Left hindlimb (tissue), 1 donor: ENCODE measurements around the gene DDX60.
"Not testable (repeated sequence)": the region's sequence is repeated elsewhere in the genome, so short reads cannot be mapped to it uniquely, and the experiment has no call there.

Source experiments
- DNase-seq: peaks from one replicate; pipeline ENCODE4 v3.0.0-alpha.2; 2018

The DDX60 gene

DNA sequence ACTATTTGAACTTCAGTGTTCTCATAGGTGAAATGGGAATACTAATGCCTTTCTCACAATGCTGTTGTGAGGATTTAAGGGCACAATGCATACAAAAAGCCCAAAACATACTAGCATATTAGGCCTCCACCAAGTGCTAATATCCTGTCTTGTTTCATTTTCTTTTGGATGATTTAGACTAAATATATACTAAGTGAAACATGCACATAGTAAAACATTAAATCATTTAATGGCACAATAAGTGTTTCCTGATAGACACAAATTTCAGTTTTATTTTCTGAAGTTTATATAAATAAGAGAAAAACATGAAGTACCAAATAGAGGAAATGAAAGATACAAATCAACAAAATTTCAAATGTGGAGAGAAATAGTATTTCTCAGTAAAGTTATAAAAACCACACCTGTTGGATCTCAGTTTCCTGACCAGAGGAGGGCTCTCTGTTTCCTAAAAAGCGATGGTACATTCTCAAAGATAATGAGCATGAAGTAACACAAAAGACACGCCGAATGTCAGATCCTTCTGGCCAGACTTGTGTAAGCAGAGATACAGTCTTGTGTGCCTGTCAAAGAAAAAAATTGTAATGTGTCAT lies 25.1 kb downstream of the DDX60 start:
- no peak for DNase-seq

DNA sequence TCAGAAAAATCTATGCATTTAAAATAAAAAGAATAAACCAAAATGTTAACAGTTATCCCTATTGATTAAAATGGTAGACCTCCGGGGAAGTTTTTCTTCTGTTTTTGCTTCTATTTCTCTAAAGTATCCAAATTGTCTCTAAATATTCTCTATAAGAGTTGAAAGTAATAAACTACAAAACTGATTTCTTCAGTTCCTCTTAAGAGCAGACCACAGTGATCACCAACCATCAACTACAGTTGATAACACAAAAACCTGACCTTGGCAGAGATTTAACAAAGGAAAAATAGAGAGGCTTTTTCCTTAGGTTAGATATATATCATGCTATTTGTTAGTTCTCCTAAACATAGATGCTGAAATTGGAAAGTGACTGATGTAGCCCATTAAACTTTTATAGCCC lies 27.3 kb downstream of the DDX60 start:
- no peak for DNase-seq

DNA sequence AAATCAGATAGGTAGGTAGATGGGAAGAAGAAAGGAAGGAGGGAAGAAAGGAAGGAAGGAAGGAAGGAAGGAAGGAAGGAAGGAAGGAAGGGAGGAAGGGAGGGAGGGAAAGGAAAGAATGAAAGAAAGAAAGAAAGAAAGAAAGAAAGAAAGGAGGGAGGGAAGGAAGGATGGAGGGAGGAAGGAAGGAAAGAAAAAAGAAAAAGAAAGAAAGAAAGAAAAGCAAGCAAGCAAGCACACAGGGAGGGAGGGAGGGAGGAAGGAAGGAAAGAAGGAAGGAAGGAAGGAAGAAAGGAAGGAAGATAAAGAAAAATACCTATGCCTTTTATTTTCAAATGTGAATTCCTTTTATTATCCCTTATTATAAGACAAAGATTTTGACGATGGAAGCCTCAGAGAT lies 32.7 kb downstream of the DDX60 start:
- DNase-seq, result not testable (repeated sequence)

DNA sequence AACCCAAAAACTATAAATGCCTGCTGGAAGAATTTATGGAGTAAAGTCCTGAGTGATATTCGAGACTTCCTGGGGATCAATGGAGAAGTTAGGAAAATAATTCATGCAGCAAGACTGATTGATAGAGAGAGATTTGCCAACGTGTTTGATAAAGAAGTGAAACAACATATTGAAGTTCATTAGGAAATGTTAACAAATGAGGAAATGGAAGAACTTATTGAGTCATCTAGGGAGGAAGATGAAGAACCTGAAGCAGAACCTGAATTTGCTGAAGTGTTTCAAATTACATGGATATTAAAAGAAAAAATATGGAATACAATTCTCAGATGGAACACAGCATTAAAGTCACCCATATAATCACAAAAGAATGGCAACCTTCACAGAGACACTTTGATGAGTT lies 39.0 kb downstream of the DDX60 start:
- no peak for DNase-seq

DNA sequence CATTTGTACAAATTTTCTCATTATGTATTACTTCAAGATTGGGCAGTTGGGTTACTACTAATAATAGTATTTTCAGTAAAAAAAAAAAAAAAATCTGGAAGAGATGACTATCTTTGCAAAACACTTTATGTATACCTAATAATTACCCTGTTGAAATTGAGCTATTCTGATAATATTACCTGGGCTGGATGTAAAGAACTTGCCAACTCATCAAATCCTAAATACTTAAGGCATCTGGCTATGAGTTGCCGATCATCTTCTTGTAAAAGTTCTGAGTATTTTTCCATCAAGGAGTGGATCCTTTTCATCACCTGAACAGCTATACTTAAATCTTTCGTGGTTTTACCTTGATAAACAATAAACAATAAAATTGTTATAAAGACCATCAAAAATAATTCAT lies 42.7 kb downstream of the DDX60 start:
- no peak for DNase-seq

DNA sequence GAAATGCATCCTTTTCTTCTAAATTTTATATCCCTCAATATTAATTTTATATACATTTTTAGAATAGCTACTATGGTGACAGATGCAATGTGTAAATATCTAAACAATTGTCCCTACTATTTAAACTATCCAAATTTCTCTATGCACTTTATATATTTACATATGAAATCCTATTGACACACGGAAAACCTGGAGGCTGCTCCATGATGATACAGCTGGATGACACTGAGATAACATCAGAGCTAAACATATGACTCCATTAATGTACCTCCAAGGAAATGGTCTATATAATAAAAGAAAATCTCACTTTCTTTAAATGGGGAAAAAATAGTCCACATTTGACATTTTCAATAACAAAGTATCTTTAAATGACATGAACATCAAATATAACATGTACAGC lies 43.7 kb downstream of the DDX60 start:
- DNase-seq, result no peak

DNA sequence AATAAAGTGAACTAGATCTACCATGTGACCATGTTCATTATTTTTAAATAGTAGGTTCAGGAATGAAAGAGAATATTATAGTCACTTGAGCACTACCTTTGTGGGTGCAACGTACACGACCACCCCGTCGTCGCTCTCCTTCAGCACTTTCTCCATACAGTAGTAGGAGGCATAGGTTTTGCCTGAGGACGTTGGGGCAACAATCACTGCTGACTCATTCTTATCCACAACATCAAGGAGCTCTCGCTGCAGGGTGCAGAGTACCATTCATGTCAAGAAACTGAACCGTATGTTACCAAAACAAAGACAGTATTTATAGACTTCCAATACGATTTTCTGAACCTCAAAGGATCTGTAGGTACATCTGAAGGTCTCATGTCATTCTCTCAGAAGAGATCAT lies 44.7 kb downstream of the DDX60 start:
- no peak for DNase-seq

DNA sequence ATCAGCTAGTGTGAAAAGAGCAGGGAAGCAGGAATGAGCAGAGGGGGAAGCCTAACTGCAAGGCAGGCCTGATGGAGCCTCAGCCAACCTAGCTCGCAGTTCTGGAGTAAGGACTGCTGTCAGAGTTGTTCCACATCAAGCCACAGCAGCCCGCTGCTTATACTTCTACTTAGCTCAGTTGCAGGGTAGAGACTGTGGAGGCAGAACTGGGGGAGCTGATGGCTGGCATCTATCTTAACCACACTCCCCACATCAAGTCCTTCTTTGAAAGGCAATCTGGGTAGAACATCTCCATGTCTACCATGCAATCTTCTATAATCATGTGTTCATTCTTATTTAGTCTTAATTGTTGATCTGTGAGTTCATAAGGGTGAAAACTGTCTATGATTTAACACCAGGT lies 46.1 kb downstream of the DDX60 start:
- DNase-seq, result no peak

DNA sequence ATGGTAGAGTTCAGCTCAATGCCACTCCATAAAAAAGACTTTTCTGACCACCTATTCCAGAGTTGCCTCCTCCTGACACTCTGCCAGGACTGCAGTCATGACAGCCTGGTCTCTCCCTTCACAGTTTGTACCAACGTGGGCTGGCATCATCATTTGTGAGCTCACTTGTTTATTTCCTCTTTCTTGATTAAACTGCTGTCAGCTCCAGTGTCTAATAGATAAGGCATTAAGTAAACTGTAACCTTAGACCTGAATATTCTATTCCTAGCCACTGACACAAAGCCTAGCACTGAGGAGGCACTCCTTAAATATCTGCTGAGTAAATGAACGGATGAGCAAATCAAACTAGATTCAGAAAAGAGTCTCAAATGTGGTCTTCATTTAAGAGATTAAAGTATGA lies 48.7 kb downstream of the DDX60 start:
- no peak for DNase-seq

DNA sequence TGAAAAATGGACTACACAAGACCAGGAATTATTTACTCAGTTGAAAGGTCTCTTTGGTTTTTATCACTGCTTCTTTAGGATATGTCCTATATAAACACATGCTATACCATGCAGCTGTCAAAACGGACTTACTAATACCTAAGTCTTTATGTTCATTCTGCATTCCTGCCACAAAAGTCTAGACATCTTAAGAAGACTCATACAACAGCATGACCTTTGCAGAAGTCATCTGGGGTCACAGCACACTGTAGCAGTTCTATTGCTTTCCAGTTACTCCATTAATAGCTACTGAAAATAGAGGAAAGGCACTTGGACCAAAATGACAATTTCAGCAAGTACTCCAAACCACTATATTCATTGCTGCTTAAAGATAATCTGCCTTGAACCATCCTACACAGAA lies 53.2 kb downstream of the DDX60 start:
- no peak for DNase-seq

DNA sequence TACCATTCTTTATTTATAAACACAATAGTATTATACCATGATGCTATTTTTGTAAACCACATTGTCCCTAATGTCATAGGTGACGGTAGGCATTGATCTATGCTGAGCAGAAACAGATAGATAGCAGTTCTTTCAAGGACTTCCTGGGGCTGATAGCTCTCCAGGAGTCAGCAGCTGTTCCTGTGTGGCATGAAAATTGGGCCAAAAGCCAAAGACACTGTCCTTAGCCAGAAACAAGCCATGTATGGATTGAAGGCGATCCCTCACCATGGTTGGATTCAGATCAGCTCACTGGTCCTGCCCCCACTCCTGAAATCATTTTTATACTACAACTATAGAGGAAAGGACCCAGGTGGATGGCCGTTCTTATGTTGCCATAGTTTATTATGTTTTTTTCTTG lies 53.6 kb downstream of the DDX60 start:
- peak; percentile 25 for DNase-seq

DNA sequence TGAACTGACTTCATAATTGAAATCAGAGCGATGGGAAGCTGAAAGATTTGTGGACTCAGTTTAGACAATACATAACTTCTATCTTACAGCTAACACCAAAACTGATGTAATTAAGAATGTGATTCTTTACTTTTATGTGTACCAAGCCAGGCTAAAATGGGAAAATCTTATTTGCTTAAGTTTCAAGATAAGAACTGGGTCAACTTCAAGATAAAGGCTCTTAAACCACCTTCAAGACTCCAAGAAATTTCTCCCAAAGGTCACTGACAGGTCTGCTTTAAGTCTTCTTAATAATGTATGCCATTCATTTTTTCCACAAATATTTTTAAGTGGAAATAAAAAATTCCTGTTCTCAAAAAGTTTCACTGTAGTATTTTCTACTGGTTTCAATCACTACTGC lies 55.5 kb downstream of the DDX60 start:
- DNase-seq, result no peak

DNA sequence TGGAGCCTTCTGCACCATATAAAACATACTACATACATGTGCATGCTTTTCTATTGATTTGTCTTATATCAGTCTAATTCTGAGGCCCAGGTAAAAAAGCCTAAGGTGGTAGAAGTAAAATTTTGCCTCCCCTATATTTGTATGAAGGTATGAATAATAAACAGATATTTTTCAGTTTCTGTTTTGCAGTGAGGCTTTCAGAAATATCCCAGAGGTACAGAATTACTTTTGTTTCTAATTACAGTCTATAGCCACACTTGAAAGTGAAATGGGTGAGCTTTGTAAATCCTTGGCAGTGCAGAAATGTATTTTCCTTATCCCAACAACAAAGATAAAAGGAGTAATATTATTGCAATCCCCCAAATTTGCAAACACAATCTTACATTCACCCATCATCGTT lies 59.5 kb downstream of the DDX60 start:
- no peak for DNase-seq

DNA sequence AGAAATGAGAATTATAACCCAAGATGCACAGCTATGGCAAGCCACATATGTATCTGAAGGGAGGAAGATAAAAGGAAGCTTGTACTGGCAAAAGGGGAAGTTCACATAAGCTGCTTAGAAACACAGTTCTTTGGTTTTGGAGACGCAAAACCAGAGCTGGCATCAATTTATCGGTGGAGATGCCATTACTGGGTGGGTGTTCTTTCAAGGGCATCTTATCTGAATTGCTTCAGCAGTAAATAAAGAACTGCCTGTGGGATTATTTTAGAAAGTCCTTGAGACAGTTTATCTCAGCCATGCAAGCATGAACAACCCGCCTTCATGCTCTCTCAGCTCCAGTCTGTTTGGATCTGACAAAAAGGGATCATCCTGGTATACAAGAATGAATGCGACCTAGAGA lies 60.8 kb downstream of the DDX60 start:
- no peak for DNase-seq

DNA sequence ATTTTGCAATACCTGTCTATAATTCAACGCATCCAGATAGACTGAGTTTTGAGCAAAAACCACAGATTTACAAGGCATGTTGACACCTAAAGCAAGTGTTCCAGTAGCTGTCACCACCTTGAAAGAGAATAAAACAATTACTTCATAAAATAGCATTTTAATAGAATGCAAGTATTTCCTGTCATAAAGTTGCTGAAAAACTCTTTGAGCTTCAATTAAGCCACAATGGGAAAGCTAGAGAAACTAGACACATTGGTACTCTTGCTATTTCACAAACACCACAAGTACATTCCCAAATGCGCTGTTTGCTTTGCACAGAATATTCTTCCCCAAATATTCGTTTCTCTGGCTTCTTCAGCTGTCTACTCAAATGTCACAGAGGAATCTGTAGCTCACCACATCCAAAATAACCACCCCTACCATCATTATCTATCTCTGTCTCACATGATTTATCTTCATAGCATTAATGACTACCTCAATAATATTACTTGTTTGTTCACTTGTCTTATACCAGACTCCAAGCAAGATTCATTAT lies 70.3 kb downstream of the DDX60 start:
- no peak for DNase-seq

DNA sequence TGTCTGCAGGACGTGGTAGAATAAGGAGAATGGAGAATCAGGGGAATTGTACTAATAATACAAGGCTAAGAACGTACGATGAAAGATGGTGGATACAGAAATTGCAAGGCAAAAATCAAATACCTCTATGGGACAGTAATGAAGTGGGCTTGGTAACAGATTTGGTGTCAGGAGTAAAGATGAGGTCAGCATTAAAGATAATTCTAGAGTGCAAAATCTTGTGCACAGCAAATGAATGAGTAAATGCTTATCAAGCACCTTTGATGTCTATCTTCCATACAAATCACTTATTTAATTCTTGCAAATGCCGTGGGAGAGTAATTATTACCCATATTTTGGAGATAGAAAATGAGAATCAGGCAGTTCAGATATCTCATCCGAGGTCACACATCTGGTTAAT lies 70.9 kb downstream of the DDX60 start:
- no peak for DNase-seq

DNA sequence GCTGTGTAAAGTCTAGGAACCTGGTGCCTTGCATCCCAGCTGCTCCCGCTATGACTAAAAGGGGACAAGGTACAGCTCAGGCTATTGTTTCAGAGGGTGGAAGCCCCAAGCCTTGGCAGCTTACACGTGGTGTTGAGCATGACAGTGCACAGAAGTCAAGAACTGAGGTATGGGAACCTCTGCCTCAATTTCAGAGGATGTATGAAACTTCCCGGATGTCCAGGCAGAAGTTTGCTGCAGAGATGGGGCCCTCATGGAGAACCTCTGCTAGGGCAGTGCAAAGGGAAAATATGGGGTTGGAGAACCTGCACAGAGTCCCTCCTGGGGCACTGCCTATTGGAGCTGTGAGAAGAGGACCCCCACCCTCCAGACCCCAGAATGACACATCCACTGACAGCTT lies 76.6 kb downstream of the DDX60 start:
- no peak for DNase-seq

DNA sequence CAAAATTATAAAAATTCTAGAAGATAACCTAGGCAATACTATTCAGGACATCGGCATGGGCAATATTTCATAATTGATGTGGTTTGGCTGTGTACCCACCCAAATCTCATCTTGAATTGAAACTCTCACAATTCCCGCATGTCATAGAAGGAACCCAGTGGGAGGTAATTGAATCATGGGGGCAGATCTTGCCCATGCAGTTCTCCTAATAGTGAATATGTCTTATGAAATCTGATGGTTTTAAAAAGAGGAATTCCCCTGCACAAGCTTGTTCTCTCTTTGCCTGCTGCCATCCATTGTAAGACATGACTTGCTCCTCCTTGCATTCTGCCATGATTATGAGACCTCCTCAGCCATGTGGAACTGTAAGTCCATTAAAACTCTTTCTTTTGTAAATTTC lies 77.7 kb downstream of the DDX60 start:
- DNase-seq, result no peak

DNA sequence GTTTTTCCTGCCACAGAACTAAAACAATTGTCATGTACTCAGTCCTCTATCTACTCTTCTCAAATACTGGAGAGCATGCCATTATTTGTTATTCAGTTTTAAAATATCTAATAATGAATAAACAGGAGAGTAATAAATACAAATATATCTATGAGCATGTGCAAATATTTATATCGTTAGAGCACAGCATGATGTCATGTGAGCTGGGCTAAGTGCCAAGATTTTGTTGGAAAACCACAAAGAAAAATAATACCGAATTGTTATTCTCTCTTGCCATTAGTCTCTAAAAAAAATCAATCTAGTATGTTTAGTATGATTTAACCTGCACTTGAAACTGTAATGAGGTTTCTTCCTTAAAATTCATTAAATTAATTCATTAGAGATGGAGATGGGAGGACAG lies 97.3 kb downstream of the DDX60 start:
- no peak for DNase-seq

DNA sequence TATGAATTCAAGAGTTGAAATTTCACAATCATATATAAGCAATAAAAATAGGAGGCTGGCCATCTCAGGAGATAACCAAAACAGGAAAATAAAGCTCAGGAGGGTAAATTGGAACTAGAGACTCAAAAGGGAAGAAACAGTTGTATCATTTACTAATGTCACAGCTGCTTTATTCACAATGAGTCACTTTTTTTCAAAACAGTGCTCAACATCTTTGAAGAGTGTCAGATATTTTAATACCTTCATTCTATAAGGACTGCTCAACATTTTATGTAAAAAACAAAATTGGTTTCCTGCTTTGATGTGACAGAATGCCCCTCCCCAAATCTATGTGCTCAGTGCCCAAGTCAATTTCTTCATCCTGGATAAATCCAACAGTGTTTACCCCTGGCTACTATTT lies 97.7 kb downstream of the DDX60 start:
- DNase-seq, result no peak

DNA sequence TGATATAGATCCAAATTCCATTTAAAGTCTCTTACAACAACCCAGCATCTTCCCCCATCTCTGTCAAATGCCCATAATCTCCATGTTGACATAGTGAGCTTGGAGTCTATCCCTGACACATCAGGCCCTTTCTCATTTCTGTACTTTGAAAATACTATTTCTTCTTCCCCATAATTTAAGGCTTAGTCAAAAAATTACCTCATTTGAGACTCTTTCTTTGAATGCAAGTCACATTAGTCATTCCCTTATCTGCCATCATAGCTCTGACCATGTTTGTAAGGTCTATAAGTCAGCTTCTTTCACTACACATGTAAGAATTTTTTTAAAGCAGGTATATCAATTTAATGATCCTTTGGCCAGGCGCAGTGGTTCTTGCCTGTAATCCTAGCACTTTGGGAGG lies 99.9 kb downstream of the DDX60 start:
- DNase-seq, result no peak

DNA sequence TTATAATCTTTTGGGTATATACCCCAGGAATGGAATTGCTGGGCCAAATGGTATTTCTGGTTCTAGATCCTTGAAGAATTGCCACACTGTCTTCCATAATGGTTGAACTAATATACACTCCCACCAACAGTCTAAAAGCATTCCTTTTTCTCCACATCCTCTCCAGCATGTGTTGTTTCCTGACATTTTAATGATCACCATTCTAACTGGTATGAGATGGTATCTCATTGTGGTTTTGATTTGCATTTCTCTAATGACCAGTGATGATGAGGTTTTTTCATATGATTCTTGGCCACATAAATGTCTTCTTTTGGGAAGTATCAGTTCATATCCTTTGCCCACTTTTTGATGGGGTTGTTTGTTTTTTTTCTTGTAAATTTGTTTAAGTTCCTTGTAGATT lies 105.0 kb downstream of the DDX60 start:
- not testable (repeated sequence) for DNase-seq

DNA sequence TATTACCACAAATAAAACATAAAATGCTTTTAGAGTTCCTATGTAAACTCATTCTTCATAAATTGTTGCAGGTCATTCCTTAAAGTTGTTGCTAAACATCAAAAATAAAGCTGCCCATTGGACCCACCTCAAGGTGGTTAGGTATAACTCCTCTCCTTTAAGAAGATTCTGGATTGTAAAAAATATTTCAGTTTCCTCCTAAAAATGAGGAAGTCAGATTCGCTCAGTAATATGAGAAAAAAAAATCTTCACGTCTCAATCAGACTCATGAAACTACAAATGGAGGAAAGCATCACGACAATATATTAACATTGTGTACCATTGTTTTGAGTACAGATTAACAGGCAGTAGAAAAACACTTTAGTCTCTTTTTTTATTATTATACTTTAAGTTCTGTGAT lies 105.9 kb downstream of the DDX60 start:
- no peak for DNase-seq

DNA sequence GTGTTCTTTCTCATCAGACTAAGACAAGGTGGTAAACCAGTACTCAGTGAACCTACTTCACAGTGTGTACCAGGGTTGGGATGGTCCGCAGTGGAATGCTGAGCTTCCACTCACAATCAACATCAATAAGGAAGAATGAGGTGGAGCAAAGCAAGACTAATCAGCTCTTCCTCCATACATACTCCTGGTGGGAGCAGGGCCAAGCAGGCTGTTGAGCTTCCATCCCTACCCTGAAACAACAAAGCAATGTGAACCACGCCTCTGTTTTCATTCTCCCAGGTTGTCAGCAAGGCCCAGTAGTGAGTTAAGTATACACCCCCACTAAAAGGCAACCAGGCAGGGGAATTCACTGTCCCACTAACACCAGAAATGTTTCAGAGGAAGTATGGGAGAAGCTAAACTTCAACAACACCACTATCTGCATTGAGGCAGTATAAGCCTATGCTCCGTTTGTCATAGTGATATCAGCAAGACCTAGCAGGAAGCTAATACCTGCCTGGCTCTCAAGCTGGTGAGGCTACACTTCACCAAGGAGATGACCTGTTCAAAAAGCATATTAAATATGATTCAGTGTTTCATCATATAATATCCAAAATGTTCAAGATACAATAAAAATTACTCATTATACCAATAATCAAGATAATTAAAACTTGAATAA lies 109.5 kb downstream of the DDX60 start:
- no peak for DNase-seq
